IMR-90 (cell line): Measurements from ENCODE around the gene SLC24A3. TPM values are rescaled to one million over a fixed set of nuclear protein-coding genes. Genes with fewer than 3 reads are reported as not detected.

Experiments used
- ATAC-seq: fragments of 200-7000 bp; cut with Tn5 transposase; 2 replicates; pipeline ENCODE4 v1.9.1; 2020; ENCODE audit warnings: low read depth, mild to moderate bottlenecking, moderate library complexity
- BruUV-seq: library from RNA; stranded (reverse); fragments of 400-500 nt; replicated peaks from 2 replicates; lab custom pipeline; 2021; lab: Mats Ljungman, UMichigan
- CTCF ChIA-PET: fragments of 300-600 bp; formaldehyde crosslinking; extraction: SDS; loops from one replicate; lab custom pipeline; 2021; ENCODE audit warnings: antibody characterized with exemption; lab: Yijun Ruan, JAX
- POLR2A ChIA-PET: fragments of 300-600 bp; sonication (Branson Sonifier 250); formaldehyde crosslinking; loops from one replicate; lab custom pipeline; 2022; ENCODE audit warnings: antibody characterized with exemption; ENCODE audit not compliant: unreplicated experiment; lab: Charles Lee
- DNase-seq: peaks from one replicate; pipeline ENCODE4 v3.0.0; 2013
- H2AFZ ChIP-seq: replicated peaks from 2 replicates; pipeline ENCODE3; 2013; ENCODE audit warnings: low read length, mild to moderate bottlenecking; ENCODE audit not compliant: poor library complexity
- H2AK5ac ChIP-seq: 2 replicates; pipeline ENCODE4 v1.6.1; 2013; ENCODE audit warnings: low read depth, low read length, inconsistent platforms
- H2AK9ac ChIP-seq: replicated peaks from 2 replicates; pipeline ENCODE3; 2013; ENCODE audit warnings: mild to moderate bottlenecking, low read depth, low read length, moderate library complexity; ENCODE audit not compliant: poor library complexity
- H2BK120ac ChIP-seq: 2 replicates; pipeline ENCODE4 v1.6.1; 2013; ENCODE audit warnings: low read depth, low read length, inconsistent platforms
- H2BK15ac ChIP-seq: 3 replicates; pipeline ENCODE4 v1.6.1; 2013; ENCODE audit warnings: low read depth, low read length, inconsistent platforms
- H2BK20ac ChIP-seq: 2 replicates; pipeline ENCODE4 v1.6.1; 2013; ENCODE audit warnings: low read depth, mild to moderate bottlenecking, inconsistent platforms, low read length, moderate library complexity
- H2BK5ac ChIP-seq: 2 replicates; pipeline ENCODE4 v1.6.1; 2013; ENCODE audit warnings: mild to moderate bottlenecking, low read depth, low read length, inconsistent platforms; ENCODE audit not compliant: poor library complexity, severe bottlenecking
- H3K14ac ChIP-seq: replicated peaks from 2 replicates; pipeline ENCODE4 v1.6.1; 2013; ENCODE audit warnings: low read depth, low read length, inconsistent platforms
- H3K18ac ChIP-seq: 2 replicates; pipeline ENCODE4 v1.6.1; 2013; ENCODE audit warnings: low read depth, low read length, control low read depth
- H3K23ac ChIP-seq: 2 replicates; pipeline ENCODE4 v1.6.1; 2013; ENCODE audit warnings: low read depth, low read length, inconsistent platforms
- H3K27ac ChIP-seq: 2 replicates; pipeline ENCODE4 v1.5.1; 2013; ENCODE audit warnings: mild to moderate bottlenecking, control low read depth, low read length; ENCODE audit not compliant: insufficient read depth
- H3K27me3 ChIP-seq: 2 replicates; pipeline ENCODE4 v1.6.1; 2013; ENCODE audit warnings: low read length; ENCODE audit not compliant: control insufficient read depth, insufficient read depth
- H3K36me3 ChIP-seq: 2 replicates; pipeline ENCODE4 v1.6.1; 2013; ENCODE audit warnings: low read length, mixed read lengths; ENCODE audit not compliant: control insufficient read depth, insufficient read depth
- H3K4ac ChIP-seq: 2 replicates; pipeline ENCODE4 v1.6.1; 2013; ENCODE audit warnings: low read depth, low read length, inconsistent platforms
- H3K4me1 ChIP-seq: 2 replicates; pipeline ENCODE4 v1.6.1; 2013; ENCODE audit warnings: low read length, mixed read lengths; ENCODE audit not compliant: control insufficient read depth, insufficient read depth
- H3K4me2 ChIP-seq: 2 replicates; pipeline ENCODE4 v1.6.1; 2013; ENCODE audit warnings: low read depth, mild to moderate bottlenecking, control low read depth, low read length, moderate library complexity
- H3K4me3 ChIP-seq: 2 replicates; pipeline ENCODE4 v1.5.1; 2013; ENCODE audit warnings: low read depth, mild to moderate bottlenecking, control low read depth, low read length, moderate library complexity; ENCODE audit not compliant: insufficient read depth
- H3K56ac ChIP-seq: 2 replicates; pipeline ENCODE4 v1.6.1; 2013; ENCODE audit warnings: low read length, inconsistent platforms; ENCODE audit not compliant: insufficient read depth; ENCODE audit errors: extremely low read depth
- H3K79me1 ChIP-seq, 2 experiments: 2 replicates each; pipeline ENCODE4 v1.6.1; 2013; ENCODE audit warnings: low read length in 2 of 2, inconsistent platforms in 1 of 2, low read depth in 1 of 2
- H3K9ac ChIP-seq: 2 replicates; pipeline ENCODE4 v1.6.1; 2013; ENCODE audit warnings: low read depth, low read length, control low read depth
- H3K9me1 ChIP-seq: 2 replicates; pipeline ENCODE4 v1.6.1; 2013; ENCODE audit warnings: low read length, inconsistent platforms; ENCODE audit not compliant: insufficient read depth
- H3K9me3 ChIP-seq: 2 replicates; pipeline ENCODE4 v1.6.1; 2013; ENCODE audit warnings: low read length; ENCODE audit not compliant: control insufficient read depth, insufficient read depth
- H4K20me1 ChIP-seq: 2 replicates; pipeline ENCODE4 v1.6.1; 2013; ENCODE audit warnings: low read length, inconsistent platforms; ENCODE audit not compliant: insufficient read depth
- H4K5ac ChIP-seq: 2 replicates; pipeline ENCODE4 v1.6.1; 2013; ENCODE audit warnings: mild to moderate bottlenecking, low read depth, low read length, control low read depth
- H4K8ac ChIP-seq, 2 experiments: 2 replicates each; pipeline ENCODE4 v1.6.1; 2013; ENCODE audit warnings: low read depth in 2 of 2, low read length in 2 of 2, control low read depth in 1 of 2, inconsistent platforms in 1 of 2
- H4K91ac ChIP-seq: 2 replicates; pipeline ENCODE4 v1.6.1; 2013; ENCODE audit warnings: low read depth, low read length, inconsistent platforms; ENCODE audit not compliant: insufficient read depth
- BHLHE40 ChIP-seq: fragments of 150-350 bp; IDR thresholded peaks from 2 replicates; pipeline ENCODE4 v1.6.1; 2016; ENCODE audit warnings: mild to moderate bottlenecking, low read depth, low read length
- CEBPB ChIP-seq: IDR thresholded peaks from 2 replicates; pipeline ENCODE4 v1.6.1; 2012; ENCODE audit warnings: low read depth, low read length, improper control_type of control experiment
- CHD1 ChIP-seq: IDR thresholded peaks from 2 replicates; pipeline ENCODE4 v1.6.1; 2012; ENCODE audit warnings: low read depth, low read length, improper control_type of control experiment
- CTCF ChIP-seq: conservative IDR thresholded peaks from 2 replicates; pipeline ENCODE4 v1.5.1; 2012; ENCODE audit warnings: mild to moderate bottlenecking, low read depth, low read length, improper control_type of control experiment
- ELK1 ChIP-seq: fragments of 150-350 bp; IDR thresholded peaks from 2 replicates; pipeline ENCODE4 v1.6.1; 2016; ENCODE audit warnings: low read depth, mild to moderate bottlenecking, low read length, moderate library complexity, borderline replicate concordance
- FOS ChIP-seq: fragments of 150-350 bp; IDR thresholded peaks from 2 replicates; pipeline ENCODE4 v1.6.1; 2016; ENCODE audit warnings: low read depth, low read length
- MAFK ChIP-seq: IDR thresholded peaks from 2 replicates; pipeline ENCODE4 v1.6.1; 2012; ENCODE audit warnings: low read depth, low read length, improper control_type of control experiment
- MAZ ChIP-seq: IDR thresholded peaks from 2 replicates; pipeline ENCODE4 v1.6.1; 2012; ENCODE audit warnings: low read depth, mild to moderate bottlenecking, low read length, improper control_type of control experiment, moderate library complexity, borderline replicate concordance
- MXI1 ChIP-seq: IDR thresholded peaks from 2 replicates; pipeline ENCODE4 v1.6.1; 2012; ENCODE audit warnings: low read depth, mild to moderate bottlenecking, low read length, moderate library complexity, borderline replicate concordance
- NFE2L2 ChIP-seq: fragments of 150-350 bp; IDR thresholded peaks from 2 replicates; pipeline ENCODE4 v1.6.1; 2016; ENCODE audit warnings: low read depth, mild to moderate bottlenecking, low read length
- POLR2A ChIP-seq: IDR thresholded peaks from 2 replicates; pipeline ENCODE4 v1.6.1; 2012; ENCODE audit warnings: mild to moderate bottlenecking, low read depth, low read length
- RAD21 ChIP-seq: IDR thresholded peaks from 2 replicates; pipeline ENCODE4 v1.6.1; 2012; ENCODE audit warnings: low read length, improper control_type of control experiment
- RCOR1 ChIP-seq: IDR thresholded peaks from 2 replicates; pipeline ENCODE4 v1.6.1; 2012; ENCODE audit warnings: mild to moderate bottlenecking, low read length, improper control_type of control experiment; ENCODE audit not compliant: insufficient replicate concordance
- RFX5 ChIP-seq: IDR thresholded peaks from 2 replicates; pipeline ENCODE4 v1.8.0; 2012; ENCODE audit warnings: low read depth, mild to moderate bottlenecking, low read length, moderate library complexity
- SMC3 ChIP-seq: fragments of 150-350 bp; IDR thresholded peaks from 2 replicates; pipeline ENCODE4 v1.6.1; 2016; ENCODE audit warnings: low read depth, mild to moderate bottlenecking, antibody characterized with exemption, low read length, moderate library complexity
- USF2 ChIP-seq: fragments of 150-350 bp; IDR thresholded peaks from 2 replicates; pipeline ENCODE4 v1.6.1; 2017; ENCODE audit warnings: mild to moderate bottlenecking, antibody characterized with exemption, low read length, low read depth
- WGBS, 2 experiments: methylation state at CpG; one replicate each; pipeline versions ENCODE4 v1.1.5 to v1.1.7; 2013; ENCODE audit warnings: missing lambda C conversion rate in 2 of 2; ENCODE audit not compliant: insufficient read length in 1 of 2; ENCODE audit errors: extremely low coverage in 2 of 2; 5-methylcytosine and 5-hydroxymethylcytosine counted together
- dilution Hi-C: fragments of 300-500 bp; cut with HindIII; formaldehyde crosslinking; loops from one replicate; pipeline ENCODE4 v1.14.3; 2018; ENCODE audit warnings: low sequenced_read_pairs; ENCODE audit not compliant: unreplicated experiment
- in situ Hi-C: fragments of 300-500 bp; cut with MboI; formaldehyde crosslinking; loops from 3 replicates; pipeline ENCODE4 v1.14.3; 2019; ENCODE audit warnings: low sequenced_read_pairs, inconsistent platforms, mixed read lengths
- intact Hi-C: fragments of 100-400 bp; cut with micrococcal nuclease; formaldehyde crosslinking; loops from 2 replicates; pipeline ENCODE4 v1.10.0; 2022
- polyA plus RNA-seq, 3 experiments: library from polyadenylated mRNA; depleted of rRNA; stranded (reverse); fragments of >200 nt; gene quantifications; 2 replicates each; pipeline ENCODE4 v1.2.3, GENCODE V29; 2012; ENCODE audit warnings: low replicate concordance in 1 of 3
- total RNA-seq: library from RNA; depleted of rRNA; stranded (reverse); fragments of >200 nt; gene quantifications from 2 replicates; pipeline ENCODE4 v1.2.3, GENCODE V29; 2012

SLC24A3 gene
- total and polyA plus RNA-seq, 2 of the 4 experiments (the other 2 are of a cell fraction) = not detected

- Histone ChIP-seq H3K4me1 (peaks cover 4% of the 10 kb centered on the region; the same call in 1 of the 2 replicates), H3K4me2 (peak overlapping the region; percentile 70), H3K14ac (no peak overlapping the region), H4K8ac (peak overlapping the region in 1 of 2 experiments; percentile 61; a peak in 1 of 4 replicates), H4K91ac (no peak overlapping the region), H3K4me3 (no peak overlapping the region), H4K20me1 (no peaks in the 10 kb centered on the region), H3K18ac (no peak overlapping the region), H4K5ac (no peak overlapping the region), H2AFZ (peak overlapping the region; percentile 85), H3K9ac (no peak overlapping the region), H2BK15ac (no peak overlapping the region), H3K36me3 (no peaks in the 10 kb centered on the region), H3K79me1 (no peaks in the 10 kb centered on the region), H2BK5ac (no peak overlapping the region), H3K9me1 (peaks cover 9% of the 10 kb centered on the region), H2AK9ac (no peak overlapping the region), H2BK120ac (peak overlapping the region; percentile 63; the same call in 1 of the 2 replicates), H3K27ac (no peak overlapping the region), H3K56ac (no peak overlapping the region), H3K4ac (peak overlapping the region; percentile 13; the same call in 1 of the 2 replicates), H2AK5ac (no peak overlapping the region), H3K23ac (no peak overlapping the region), H2BK20ac (0 out of 2 replicates have a peak overlapping the region, but pooled peaks have one; percentile 56), H3K27me3 (no peaks in the 10 kb centered on the region), H3K9me3 (no peaks in the 10 kb centered on the region)
- no TSS peak for BruUV-seq
- intact Hi-C loops (loop anchor here (1.0 to 5.0 kb wide), 7 partner anchors 65 to 544 kb away; partner anchors contain the start of gene RIN2), in situ Hi-C loops (loop anchor here (5.0 to 25.0 kb wide), 3 partner anchors 192 to 545 kb away; no protein-coding TSS in a partner anchor), dilution Hi-C loops (no loop called here)
- ChIA-PET CTCF (interaction anchor here (1.0 to 1.7 kb wide), 3 partner anchors 22 to 198 kb away, joined by 3 to 6 read pairs (median 3); no protein-coding TSS in a partner anchor), POLR2A (no interaction called here)
- TF ChIP-seq CHD1 (no peak), MAZ (no peak), RAD21 (peak; percentile 73), ELK1 (no peak), BHLHE40 (no peak), CEBPB (no peak), USF2 (no peak), MAFK (no peak), MXI1 (no peak), POLR2A (no peak), RFX5 (no peak), CTCF (peak; percentile 81), RCOR1 (no peak), FOS (no peak), NFE2L2 (no peak), SMC3 (peak; percentile 83)
- ATAC-seq = peak; percentile 41; the same call in 1 of the 2 replicates
- WGBS, 2 experiments = 7% methylated on average over 8 of the region's 15 CpGs; no CpG with 5 or more reads in 1 of the 2 experiments
- DNase-seq = peak; percentile 22
These were observed 480.3 kb downstream of the SLC24A3 start for GRCh38 chr20:19692685-19693119.
